C4-2B (cell line): ENCODE results near the gene POU3F3.

Experiments used
- H3K27ac ChIP-seq: fragments of 450-650 bp; 2 replicates; pipeline ENCODE4 v1.5.1; 2017
- CTCF ChIP-seq: fragments of 450-650 bp; conservative IDR thresholded peaks from 2 replicates; pipeline ENCODE4 v1.5.1; 2017; ENCODE audit warnings: mild to moderate bottlenecking
- ZFX ChIP-seq: fragments of 450-650 bp; IDR thresholded peaks from 2 replicates; pipeline ENCODE4 v1.6.1; 2017

POU3F3 gene

GRCh38 chr2:104847586-104848160, 6.2 kb upstream of the POU3F3 start:
- TF ChIP-seq ZFX (no peak), CTCF (no peak)

GRCh38 chr2:104848526-104848925, 5.4 kb upstream of the POU3F3 start:
- no peak overlapping the region for H3K27ac ChIP-seq
- TF ChIP-seq ZFX (no peak), CTCF (no peak)

More at GRCh38 chr2:104847586-104848160, 6.2 kb upstream of the POU3F3 start:
- no peak overlapping the region for H3K27ac ChIP-seq

- H3K27ac ChIP-seq: no peak overlapping the region
- TF ChIP-seq CTCF (no peak), ZFX (no peak)
Observed at GRCh38 chr2:104849101-104849500, 4.8 kb upstream of the POU3F3 start.

- H3K27ac ChIP-seq: no peak overlapping the region
- TF ChIP-seq CTCF (peak; percentile 84), ZFX (no peak)
Observed at GRCh38 chr2:104849618-104850141, 4.2 kb upstream of the POU3F3 start.

GRCh38 chr2:104850361-104851290, 3.3 kb upstream of the POU3F3 start:
- H3K27ac ChIP-seq: no peak overlapping the region
- TF ChIP-seq CTCF: no peak
- no peak for TF ChIP-seq ZFX

GRCh38 chr2:104851291-104852089, 2.4 kb upstream of the POU3F3 start:
- no peak overlapping the region for H3K27ac ChIP-seq
- TF ChIP-seq ZFX (no peak), CTCF (no peak)
